HCT116 (cell line): ENCODE measurements around the gene PLCB1. TPM values are rescaled to one million over a fixed set of nuclear protein-coding genes. Genes with fewer than 3 reads are reported as not detected.

ENCODE experiments used
- ATAC-seq: fragments of 200-7000 bp; cut with Tn5 transposase; 2 replicates; pipeline ENCODE4 v1.9.1; 2020; ENCODE audit warnings: mild to moderate bottlenecking, moderate library complexity
- BruUV-seq: library from RNA; stranded (reverse); fragments of 400-500 nt; replicated peaks from 2 replicates; lab custom pipeline; 2021; lab: Mats Ljungman, UMichigan
- CTCF ChIA-PET: fragments of 300-600 bp; sonication (Branson Sonifier 250); formaldehyde crosslinking; loops from one replicate; lab custom pipeline; 2021; ENCODE audit warnings: antibody characterized with exemption; lab: Charles Lee
- POLR2A ChIA-PET: fragments of 300-600, 350-600 bp; sonication (Branson Sonifier 250); formaldehyde crosslinking; loops from one replicate; lab custom pipeline; 2021; ENCODE audit warnings: antibody characterized with exemption; lab: Charles Lee
- RAD21 ChIA-PET, 2 experiments: fragments of 300-600 bp; sonication (Branson Sonifier 250); formaldehyde crosslinking; loops; one replicate each; lab custom pipeline; 2023; ENCODE audit warnings: low total read pairs in 2 of 2; ENCODE audit not compliant: uncharacterized antibody in 2 of 2, unreplicated experiment in 2 of 2, low non-redundant PET in 1 of 2; lab: Charles Lee
- DNase-seq: peaks from one replicate; pipeline ENCODE4 v3.0.0-alpha.2; 2010; ENCODE audit warnings: low read depth, low spot score
- H2AFZ ChIP-seq: fragments of 200-600 bp; shearing (Covaris generic), sonication (generic); 2 replicates; pipeline ENCODE4 v1.6.1; 2017; ENCODE audit warnings: low read depth, mixed run types, mixed read lengths, antibody characterized with exemption, low read length; ENCODE audit not compliant: poor library complexity, severe bottlenecking
- H3K27ac ChIP-seq: 2 replicates; pipeline ENCODE4 v1.5.1; 2012; ENCODE audit warnings: low read depth, low read length
- H3K27me3 ChIP-seq: fragments of 200-600 bp; sonication (generic); 2 replicates; pipeline ENCODE4 v1.6.1; 2016; ENCODE audit warnings: mixed run types, low read length, mixed read lengths; ENCODE audit not compliant: insufficient read depth
- H3K36me3 ChIP-seq, 2 experiments: fragments of 200-500 bp in 1 of 2; fragments of 200-600 bp in 1 of 2; sonication (Bioruptor generic) in 1 of 2; sonication (generic) in 1 of 2; 2 replicates each; pipeline versions ENCODE4 v1.5.1 to v1.6.1; 2014 to 2016; ENCODE audit warnings: low read length in 2 of 2, inconsistent platforms in 1 of 2, mixed read lengths in 1 of 2, mixed run types in 1 of 2; ENCODE audit not compliant: insufficient read depth in 2 of 2, control insufficient read depth in 1 of 2
- H3K4me1 ChIP-seq, 2 experiments: fragments of 200-600 bp in 1 of 2; sonication (generic) in 1 of 2; 2 replicates each; pipeline versions ENCODE4 v1.5.1 to v1.6.1; 2012 to 2017; ENCODE audit warnings: low read length in 2 of 2, inconsistent platforms in 1 of 2, mild to moderate bottlenecking in 1 of 2, mixed read lengths in 1 of 2, mixed run types in 1 of 2, moderate library complexity in 1 of 2; ENCODE audit not compliant: insufficient read depth in 2 of 2, control insufficient read depth in 1 of 2
- H3K4me2 ChIP-seq: fragments of 200-600 bp; sonication (generic); 2 replicates; pipeline ENCODE4 v1.6.1; 2017; ENCODE audit warnings: mixed run types, low read length, mixed read lengths
- H3K4me3 ChIP-seq, 2 experiments: fragments of 200-600 bp in 1 of 2; sonication (generic) in 1 of 2; replicated peaks in 1 of 2; 2 replicates each; pipeline ENCODE4 v1.5.1; 2011 to 2016; ENCODE audit warnings: low read length in 2 of 2, control low read depth in 1 of 2, low read depth in 1 of 2, mild to moderate bottlenecking in 1 of 2, mixed read lengths in 1 of 2, mixed run types in 1 of 2
- H3K79me2 ChIP-seq: fragments of 200-600 bp; sonication (generic); 2 replicates; pipeline ENCODE4 v1.6.1; 2017; ENCODE audit warnings: mild to moderate bottlenecking, mixed run types, low read length, moderate library complexity, mixed read lengths; ENCODE audit not compliant: insufficient read depth
- H3K9ac ChIP-seq: fragments of 200-600 bp; sonication (generic); 2 replicates; pipeline ENCODE4 v1.6.1; 2016; ENCODE audit warnings: low read length, mixed read lengths
- H3K9me2 ChIP-seq: fragments of 200-600 bp; sonication (generic), shearing (Covaris generic); 2 replicates; pipeline ENCODE4 v1.6.1; 2017; ENCODE audit warnings: mixed run types, mild to moderate bottlenecking, moderate library complexity; ENCODE audit not compliant: insufficient read depth
- H3K9me3 ChIP-seq, 2 experiments: fragments of 200-500 bp in 1 of 2; fragments of 200-600 bp in 1 of 2; sonication (Bioruptor generic) in 1 of 2; sonication (generic) in 1 of 2; 2 replicates each; pipeline ENCODE4 v1.6.1; 2014 to 2017; ENCODE audit warnings: low read length in 2 of 2, mixed read lengths in 2 of 2, inconsistent platforms in 1 of 2, low read depth in 1 of 2, mild to moderate bottlenecking in 1 of 2, mixed run types in 1 of 2, moderate library complexity in 1 of 2; ENCODE audit not compliant: control insufficient read depth in 1 of 2, insufficient read depth in 1 of 2
- H4K20me1 ChIP-seq: fragments of 200-600 bp; sonication (generic), shearing (Covaris generic); 2 replicates; pipeline ENCODE4 v1.6.1; 2017; ENCODE audit warnings: mixed run types, mild to moderate bottlenecking, moderate library complexity; ENCODE audit not compliant: insufficient read depth
- CBX3 ChIP-seq: IDR thresholded peaks from 2 replicates; pipeline ENCODE4 v1.6.1; 2012; ENCODE audit warnings: low read depth
- CEBPB ChIP-seq: IDR thresholded peaks from 2 replicates; pipeline ENCODE4 v1.6.1; 2012; ENCODE audit warnings: low read depth
- EGR1 ChIP-seq: IDR thresholded peaks from 2 replicates; pipeline ENCODE4 v1.6.1; 2012; ENCODE audit warnings: low read depth
- ELF1 ChIP-seq: IDR thresholded peaks from 2 replicates; pipeline ENCODE4 v1.6.1; 2012; ENCODE audit warnings: low read depth, borderline replicate concordance
- EZH2 ChIP-seq: fragments of 200-600 bp; sonication (generic); IDR thresholded peaks from 2 replicates; pipeline ENCODE4 v1.6.1; 2017; ENCODE audit warnings: antibody characterized with exemption, mixed run types
- EZH2phosphoT487 ChIP-seq: fragments of 200-600 bp; IDR thresholded peaks from 2 replicates; pipeline ENCODE4 v1.6.1; 2018; ENCODE audit warnings: antibody characterized with exemption, borderline replicate concordance
- FOSL1 ChIP-seq: IDR thresholded peaks from 2 replicates; pipeline ENCODE4 v1.6.1; 2012; ENCODE audit warnings: low read depth
- JUND ChIP-seq: IDR thresholded peaks from 2 replicates; pipeline ENCODE4 v1.6.1; 2012
- MAX ChIP-seq: IDR thresholded peaks from 2 replicates; pipeline ENCODE4 v1.6.1; 2012
- POLR2A ChIP-seq: IDR thresholded peaks from 2 replicates; pipeline ENCODE4 v1.7.0; 2011; ENCODE audit warnings: borderline replicate concordance; ENCODE audit not compliant: insufficient read depth, insufficient read length; ENCODE audit errors: extremely low read depth
- POLR2AphosphoS5 ChIP-seq: IDR thresholded peaks from 2 replicates; pipeline ENCODE4 v1.6.1; 2011; ENCODE audit warnings: mild to moderate bottlenecking, low read depth, low read length, moderate library complexity
- RAD21 ChIP-seq: IDR thresholded peaks from 2 replicates; pipeline ENCODE4 v1.6.1; 2012; ENCODE audit warnings: low read depth, mild to moderate bottlenecking
- SIN3A ChIP-seq: IDR thresholded peaks from 2 replicates; pipeline ENCODE4 v1.6.1; 2012; ENCODE audit warnings: low read depth
- SRF ChIP-seq: IDR thresholded peaks from 2 replicates; pipeline ENCODE4 v1.6.1; 2012; ENCODE audit warnings: low read depth
- TCF7L2 ChIP-seq: IDR thresholded peaks from 2 replicates; pipeline ENCODE4 v1.7.0; 2011; ENCODE audit warnings: borderline replicate concordance, inconsistent platforms; ENCODE audit not compliant: insufficient read depth, insufficient read length; ENCODE audit errors: extremely low read depth
- YY1 ChIP-seq: IDR thresholded peaks from 2 replicates; pipeline ENCODE4 v1.6.1; 2011; ENCODE audit warnings: low read length, low read depth, moderate library complexity, mild to moderate bottlenecking; ENCODE audit not compliant: insufficient replicate concordance; ENCODE audit errors: extremely low read depth
- ZFX ChIP-seq: fragments of 450-650 bp; IDR thresholded peaks from 2 replicates; pipeline ENCODE4 v1.6.1; 2017
- ZNF274 ChIP-seq: fragments of 200-500 bp; sonication (Bioruptor generic); IDR thresholded peaks from 2 replicates; pipeline ENCODE4 v1.6.1; 2014; ENCODE audit warnings: mild to moderate bottlenecking, low read depth, low read length, inconsistent platforms
- intact Hi-C: fragments of 100-400 bp; cut with micrococcal nuclease; formaldehyde crosslinking; loops from 2 replicates; pipeline ENCODE4 v1.10.0; 2022
- total RNA-seq: library from RNA; stranded (reverse); gene quantifications from one replicate; pipeline ENCODE4 v1.2.1, GENCODE V29; 2021; ENCODE audit not compliant: unreplicated experiment
- TF ChIP-seq, protein P1 (sequence below): IDR thresholded peaks from 2 replicates; pipeline ENCODE4 v1.6.1; 2011; ENCODE audit warnings: mild to moderate bottlenecking, low read length, moderate library complexity; ENCODE audit not compliant: insufficient replicate concordance; ENCODE audit errors: extremely low read depth
- TF ChIP-seq, protein P2 (sequence below): IDR thresholded peaks from 2 replicates; pipeline ENCODE4 v1.6.1; 2012
- TF ChIP-seq, protein P3 (sequence below), 3 experiments: fragments of 200-600 bp in 1 of 3; sonication (generic) in 1 of 3; IDR thresholded peaks in 2 of 3; conservative IDR thresholded peaks in 1 of 3; 2 replicates each; pipeline ENCODE4 v1.5.1; 2012 to 2017; ENCODE audit warnings: low read depth in 2 of 3, low read length in 2 of 3, antibody characterized with exemption in 1 of 3, borderline replicate concordance in 1 of 3, control low read depth in 1 of 3, mild to moderate bottlenecking in 1 of 3, mixed read lengths in 1 of 3, mixed run types in 1 of 3, moderate library complexity in 1 of 3; ENCODE audit not compliant: insufficient read depth in 1 of 3

PLCB1 gene
- total RNA-seq, 1 experiment from 2014 or later: 15.8 TPM

DNA sequence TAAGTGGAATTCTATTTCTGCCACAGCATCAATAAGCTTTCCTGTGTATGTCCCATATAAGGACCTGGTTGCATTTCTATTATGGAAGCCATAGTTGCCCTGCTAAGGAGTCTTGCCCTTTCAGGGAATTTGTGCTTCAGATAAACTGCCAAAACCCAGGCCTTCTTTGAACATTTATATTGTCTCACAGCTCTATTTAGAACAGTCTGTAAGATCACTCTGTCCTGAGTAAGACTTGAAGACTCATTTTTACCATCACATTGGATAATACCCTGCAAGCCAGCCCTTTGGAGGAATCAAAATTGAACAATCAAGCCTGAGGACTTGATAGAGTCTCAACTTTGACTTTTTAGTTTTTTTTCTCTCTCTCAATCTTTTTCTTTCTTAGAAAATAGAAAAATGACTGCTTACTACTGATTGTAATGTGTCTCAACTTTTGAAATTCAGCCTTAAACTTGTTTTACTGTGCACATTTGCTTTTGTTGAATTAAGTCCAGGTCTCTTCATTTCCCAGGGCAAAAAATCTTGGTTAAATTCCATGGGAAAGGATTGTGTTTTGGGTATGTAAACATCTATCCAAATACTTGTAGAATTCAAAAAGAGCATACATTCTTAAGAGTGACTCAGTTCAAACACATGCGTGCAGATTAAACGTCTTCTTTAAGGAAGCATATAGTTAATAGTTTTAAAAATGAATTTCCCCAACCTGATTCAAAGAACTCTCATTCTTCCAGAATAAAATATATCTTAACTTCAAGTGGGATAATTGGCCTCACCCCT lies 91.2 kb downstream of the PLCB1 start (continued):
- TF ChIP-seq SIN3A (no peak), ELF1 (no peak), SRF (no peak), JUND (no peak), EZH2phosphoT487 (no peak), CBX3 (no peak), EGR1 (no peak), POLR2A (no peak), POLR2AphosphoS5 (no peak), RAD21 (no peak)
- TF ChIP-seq, protein P1, sequence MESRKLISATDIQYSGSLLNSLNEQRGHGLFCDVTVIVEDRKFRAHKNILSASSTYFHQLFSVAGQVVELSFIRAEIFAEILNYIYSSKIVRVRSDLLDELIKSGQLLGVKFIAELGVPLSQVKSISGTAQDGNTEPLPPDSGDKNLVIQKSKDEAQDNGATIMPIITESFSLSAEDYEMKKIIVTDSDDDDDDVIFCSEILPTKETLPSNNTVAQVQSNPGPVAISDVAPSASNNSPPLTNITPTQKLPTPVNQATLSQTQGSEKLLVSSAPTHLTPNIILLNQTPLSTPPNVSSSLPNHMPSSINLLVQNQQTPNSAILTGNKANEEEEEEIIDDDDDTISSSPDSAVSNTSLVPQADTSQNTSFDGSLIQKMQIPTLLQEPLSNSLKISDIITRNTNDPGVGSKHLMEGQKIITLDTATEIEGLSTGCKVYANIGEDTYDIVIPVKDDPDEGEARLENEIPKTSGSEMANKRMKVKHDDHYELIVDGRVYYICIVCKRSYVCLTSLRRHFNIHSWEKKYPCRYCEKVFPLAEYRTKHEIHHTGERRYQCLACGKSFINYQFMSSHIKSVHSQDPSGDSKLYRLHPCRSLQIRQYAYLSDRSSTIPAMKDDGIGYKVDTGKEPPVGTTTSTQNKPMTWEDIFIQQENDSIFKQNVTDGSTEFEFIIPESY: no peak

- POLR2A ChIA-PET: no interaction called here
- H3K9ac ChIP-seq: no peak overlapping the region
- no peak for ATAC-seq
- no peak overlapping the region for H3K4me2 ChIP-seq
- H3K36me3 ChIP-seq: no peaks in the 10 kb centered on the region
- no peak overlapping the region for H2AFZ ChIP-seq
- RAD21 ChIA-PET: no interaction called here
- TF ChIP-seq EZH2: no peak
- no peak for TF ChIP-seq EZH2phosphoT487
- no peak for TF ChIP-seq ZNF274
- TF ChIP-seq CEBPB: no peak
- no peak for TF ChIP-seq POLR2AphosphoS5
- TF ChIP-seq MAX: no peak
- no peak for TF ChIP-seq EGR1
- TF ChIP-seq, protein P2, sequence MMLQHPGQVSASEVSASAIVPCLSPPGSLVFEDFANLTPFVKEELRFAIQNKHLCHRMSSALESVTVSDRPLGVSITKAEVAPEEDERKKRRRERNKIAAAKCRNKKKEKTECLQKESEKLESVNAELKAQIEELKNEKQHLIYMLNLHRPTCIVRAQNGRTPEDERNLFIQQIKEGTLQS: no peak
- TF ChIP-seq FOSL1: no peak
- no peak for TF ChIP-seq RAD21
- TF ChIP-seq SRF: no peak
- TF ChIP-seq TCF7L2: no peak
- TF ChIP-seq ZFX: no peak
- TF ChIP-seq, protein P3, sequence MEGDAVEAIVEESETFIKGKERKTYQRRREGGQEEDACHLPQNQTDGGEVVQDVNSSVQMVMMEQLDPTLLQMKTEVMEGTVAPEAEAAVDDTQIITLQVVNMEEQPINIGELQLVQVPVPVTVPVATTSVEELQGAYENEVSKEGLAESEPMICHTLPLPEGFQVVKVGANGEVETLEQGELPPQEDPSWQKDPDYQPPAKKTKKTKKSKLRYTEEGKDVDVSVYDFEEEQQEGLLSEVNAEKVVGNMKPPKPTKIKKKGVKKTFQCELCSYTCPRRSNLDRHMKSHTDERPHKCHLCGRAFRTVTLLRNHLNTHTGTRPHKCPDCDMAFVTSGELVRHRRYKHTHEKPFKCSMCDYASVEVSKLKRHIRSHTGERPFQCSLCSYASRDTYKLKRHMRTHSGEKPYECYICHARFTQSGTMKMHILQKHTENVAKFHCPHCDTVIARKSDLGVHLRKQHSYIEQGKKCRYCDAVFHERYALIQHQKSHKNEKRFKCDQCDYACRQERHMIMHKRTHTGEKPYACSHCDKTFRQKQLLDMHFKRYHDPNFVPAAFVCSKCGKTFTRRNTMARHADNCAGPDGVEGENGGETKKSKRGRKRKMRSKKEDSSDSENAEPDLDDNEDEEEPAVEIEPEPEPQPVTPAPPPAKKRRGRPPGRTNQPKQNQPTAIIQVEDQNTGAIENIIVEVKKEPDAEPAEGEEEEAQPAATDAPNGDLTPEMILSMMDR (IDR thresholded peaks at IDR 0.05 in 2 of 3, conservative IDR thresholded peaks at IDR 0.05 in 1 of 3; ENCODE audit: borderline replicate concordance in 1 of 3, insufficient read depth in 1 of 3, low read depth in 2 of 3, low read length in 2 of 3): no peak
- no peak for TF ChIP-seq ELF1
- no peak for TF ChIP-seq YY1
- TF ChIP-seq, all 23 proteins: peak for 0
- Histone ChIP-seq H3K4me3 (no peak overlapping the region), H3K4me1 (no peaks in the 10 kb centered on the region), H3K9me3 (no peaks in the 10 kb centered on the region), H3K79me2 (no peaks in the 10 kb centered on the region), H3K27me3 (no peaks in the 10 kb centered on the region), H4K20me1 (no peaks in the 10 kb centered on the region), H3K9me2 (no peaks in the 10 kb centered on the region; the same call in 1 of the 2 replicates), H3K27ac (no peak overlapping the region)
- CTCF ChIA-PET: no interaction called here
- intact Hi-C loops: no loop called here
- no peak for DNase-seq
- BruUV-seq: no TSS peak
Observed at GRCh38 chr20:8225658-8226057, 93.6 kb downstream of the PLCB1 start.
